HFFc6 (cell line): ENCODE results near the gene SOCS4. TPM values are rescaled to one million over a fixed set of nuclear protein-coding genes. Genes with fewer than 3 reads are reported as not detected.

Source experiments
- DNase-seq: peaks from one replicate; pipeline ENCODE4 v3.0.0-alpha.2; 2018
- H3K27ac Mint-ChIP-seq: 2 replicates; pipeline ENCODE4 v1.8.0; 2020; ENCODE audit warnings: mild to moderate bottlenecking, mixed read lengths
- H3K27me3 Mint-ChIP-seq: 2 replicates; pipeline ENCODE4 v1.8.0; 2021; ENCODE audit warnings: mild to moderate bottlenecking, moderate library complexity, mixed read lengths; ENCODE audit not compliant: insufficient read depth
- H3K36me3 Mint-ChIP-seq: 2 replicates; pipeline ENCODE4 v1.8.0; 2021; ENCODE audit warnings: low read depth, mixed read lengths
- H3K4me1 Mint-ChIP-seq: 2 replicates; pipeline ENCODE4 v1.8.0; 2020; ENCODE audit warnings: low read depth, mixed read lengths
- H3K4me3 Mint-ChIP-seq: 2 replicates; pipeline ENCODE4 v1.8.0; 2020; ENCODE audit warnings: mild to moderate bottlenecking, moderate library complexity, mixed read lengths
- H3K9me3 Mint-ChIP-seq: 2 replicates; pipeline ENCODE4 v1.8.0; 2020; ENCODE audit warnings: mild to moderate bottlenecking, mixed read lengths
- CTCF ChIP-seq: fragments of 200-600 bp; sonication (generic); IDR thresholded peaks from 2 replicates; pipeline ENCODE4 v1.5.0; 2021; ENCODE audit warnings: antibody characterized with exemption, mild to moderate bottlenecking
- long read RNA-seq: library from polyadenylated mRNA; unstranded; transcript quantifications from one replicate; pipeline ENCODE4 v2.0.0, GENCODE V29; 2019
- total RNA-seq, 6 experiments: library from RNA; stranded (reverse); fragmentation: NEBNext Ultra II Directional; extraction: Animal tissue kit (Norgen Biotek cat#: 25700); gene quantifications; 2 replicates in 1 of 6; 3 replicates in 5 of 6; pipeline ENCODE4 v1.2.3, GENCODE V29; 2021

Gene SOCS4
- total RNA-seq, result 10 to 100 TPM; 22.1 to 26.2 (median 23.6) TPM
- long read RNA-seq, full-length matches to known transcripts, result 6 of 10 reads
- long read RNA-seq, partial matches to known transcripts, result 0 of 10 reads
- long read RNA-seq, other reads (novel, unspliced or antisense), result 4 of 10 reads

DNA sequence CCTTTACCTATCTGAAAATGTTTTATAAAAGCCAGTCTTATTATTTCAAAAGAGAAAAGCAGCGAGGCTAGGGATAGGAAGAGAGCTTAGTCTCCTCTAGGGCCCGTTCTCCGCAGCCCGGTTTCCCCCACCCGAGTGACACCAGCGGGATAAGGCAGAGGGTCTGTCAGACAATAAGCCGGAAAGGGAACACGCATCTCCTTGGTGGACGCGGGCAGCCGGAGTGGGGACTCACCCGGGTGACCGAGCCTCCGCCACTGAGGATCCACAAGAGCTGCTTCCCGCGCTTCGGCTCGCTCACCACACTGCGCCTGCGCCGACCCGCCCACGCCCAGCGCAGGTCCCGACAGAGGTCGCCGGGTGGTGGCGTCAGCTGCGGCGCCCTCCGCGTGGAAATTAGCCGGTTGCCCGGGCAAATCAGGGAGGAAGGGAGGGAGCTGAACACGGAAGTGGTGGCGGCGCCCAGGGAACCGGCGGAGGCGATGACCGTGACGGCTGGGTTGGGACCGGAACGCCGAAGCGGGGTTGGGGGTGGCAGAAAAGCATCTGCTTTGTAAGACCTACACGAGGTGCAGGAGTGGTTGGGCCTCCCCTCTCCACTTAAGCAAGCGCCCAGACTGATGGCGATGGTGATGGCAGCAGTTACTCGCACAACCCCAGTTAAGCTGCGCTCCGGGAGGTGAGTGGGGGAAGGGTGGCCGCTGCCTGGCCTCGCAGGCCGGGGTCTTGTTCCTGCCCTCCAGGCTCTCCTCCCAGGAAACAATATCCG, at the start of gene SOCS4, which contains the start of gene WDHD1:
TSS of gene SOCS4 (plus strand) at position 444 of the 769 bp plus-strand sequence. CDS start 15,806 bp downstream, outside the sequence.
TSS of gene WDHD1 (minus strand) at position 307 of the 769 bp plus-strand sequence. CDS start 312 bp downstream, outside the sequence.
- H3K36me3 Mint-ChIP-seq, result no peaks in the 10 kb centered on the region; the same call in 1 of the 2 replicates
- no peaks in the 10 kb centered on the region for H3K9me3 Mint-ChIP-seq
- peak within 1 kb of the TSS; percentile 94 for H3K27ac Mint-ChIP-seq
- H3K4me3 Mint-ChIP-seq, result peak within 1 kb of the TSS; percentile 95
- peak; percentile 93 for DNase-seq
- no peaks in the 10 kb centered on the region; the same call in 1 of the 2 replicates for H3K27me3 Mint-ChIP-seq
- TF ChIP-seq CTCF, result peak; percentile 39
- H3K4me1 Mint-ChIP-seq, result peaks cover 63% of the 10 kb centered on the region

GRCh38 chr14:54979039-54979438, 48.0 kb upstream of the SOCS4 start:
- Mint-ChIP-seq H3K4me3 (no peak overlapping the region), H3K27ac (peak overlapping the region; percentile 12; the same call in 1 of the 2 replicates), H3K27me3 (no peaks in the 10 kb centered on the region; the same call in 1 of the 2 replicates), H3K36me3 (no peaks in the 10 kb centered on the region; the same call in 1 of the 2 replicates), H3K9me3 (no peaks in the 10 kb centered on the region), H3K4me1 (peaks cover 15% of the 10 kb centered on the region)
- no peak for DNase-seq
- no peak for TF ChIP-seq CTCF

GRCh38 chr14:54981698-54982097, 45.3 kb upstream of the SOCS4 start:
- DNase-seq, result no peak
- H3K9me3 Mint-ChIP-seq, result no peaks in the 10 kb centered on the region
- peaks cover 4% of the 10 kb centered on the region for H3K4me1 Mint-ChIP-seq
- H3K27ac Mint-ChIP-seq, result no peak overlapping the region
- TF ChIP-seq CTCF, result peak; percentile 78
- H3K27me3 Mint-ChIP-seq, result no peaks in the 10 kb centered on the region
- no peak overlapping the region for H3K4me3 Mint-ChIP-seq
- no peaks in the 10 kb centered on the region; the same call in 1 of the 2 replicates for H3K36me3 Mint-ChIP-seq

- Mint-ChIP-seq H3K4me3 (no peak overlapping the region), H3K27ac (no peak overlapping the region), H3K4me1 (no peaks in the 10 kb centered on the region), H3K27me3 (no peaks in the 10 kb centered on the region), H3K36me3 (no peaks in the 10 kb centered on the region), H3K9me3 (no peaks in the 10 kb centered on the region)
- no peak for TF ChIP-seq CTCF
- DNase-seq, result no peak
These were observed 41.9 kb upstream of the SOCS4 start for GRCh38 chr14:54985156-54985555.

DNA sequence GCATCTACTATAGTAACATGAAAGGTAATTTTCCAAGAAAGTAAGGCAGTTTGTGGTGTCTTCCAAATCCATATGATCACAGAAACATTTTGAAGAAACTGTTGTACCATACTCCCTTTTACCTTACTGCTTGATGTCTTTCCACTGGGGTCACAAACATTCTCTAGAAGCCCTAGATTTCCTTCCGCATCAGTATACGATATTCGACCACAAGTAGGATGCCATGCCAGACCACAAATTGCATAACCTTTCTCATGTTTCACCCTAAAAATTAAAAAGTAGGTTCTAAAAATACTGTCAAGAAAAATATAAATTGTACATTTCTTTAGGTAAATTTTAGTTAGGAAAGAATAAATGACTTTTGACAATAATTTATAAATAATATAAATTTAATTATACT, 26.7 kb upstream of the SOCS4 start:
- Mint-ChIP-seq H3K9me3 (no peaks in the 10 kb centered on the region), H3K4me3 (no peak overlapping the region), H3K27ac (no peak overlapping the region), H3K4me1 (peaks cover 7% of the 10 kb centered on the region), H3K27me3 (no peaks in the 10 kb centered on the region), H3K36me3 (no peaks in the 10 kb centered on the region; the same call in 1 of the 2 replicates)
- TF ChIP-seq CTCF, result no peak
- DNase-seq, result no peak
